PFSK-1 (cell line): ENCODE data around the gene ENC1.

Source experiments
- POLR2AphosphoS5 ChIP-seq: IDR thresholded peaks from 2 replicates; pipeline ENCODE4 v1.6.1; 2012; ENCODE audit warnings: low read depth, mild to moderate bottlenecking, control low read depth, low read length, moderate library complexity
- REST ChIP-seq, 2 experiments: IDR thresholded peaks; 2 replicates each; pipeline versions ENCODE4 v1.6.1 to v1.8.0; 2011 to 2012; ENCODE audit warnings: low read depth in 2 of 2, low read length in 2 of 2, control low read depth in 1 of 2, inconsistent platforms in 1 of 2, mild to moderate bottlenecking in 1 of 2, moderate library complexity in 1 of 2; ENCODE audit not compliant: insufficient read depth in 1 of 2

- TF ChIP-seq POLR2AphosphoS5, result no peak
- TF ChIP-seq REST (IDR thresholded peaks at IDR 0.05; ENCODE audit: insufficient read depth in 1 of 2, low read depth in 2 of 2, low read length in 2 of 2), result no peak
Observed at GRCh38 chr5:74595143-74595925, 45.2 kb downstream of the ENC1 start.
